NCI-H2227 (cell line): ENCODE measurements around the gene OLFM1.

Source experiments
- DNase-seq: peaks from one replicate; lab custom pipeline; 2025; ENCODE audit not compliant: unreplicated experiment; lab: John Stamatoyannopoulos, UW

OLFM1 gene

GRCh38 chr9:135130207-135130976 lies 42.9 kb downstream of the OLFM1 start:
- no peak for DNase-seq

- DNase-seq: no peak
Observed at GRCh38 chr9:135131488-135131887, 44.0 kb downstream of the OLFM1 start.

- DNase-seq: no peak
Observed at GRCh38 chr9:135132008-135132407, 44.5 kb downstream of the OLFM1 start.

GRCh38 chr9:135134268-135135022 lies 47.0 kb downstream of the OLFM1 start:
- peak; percentile 25 for DNase-seq

GRCh38 chr9:135135171-135135928 lies 47.9 kb downstream of the OLFM1 start:
- DNase-seq: no peak

- DNase-seq: no peak
Observed at GRCh38 chr9:135135929-135136315, 48.5 kb downstream of the OLFM1 start.

GRCh38 chr9:135136481-135136880 lies 49.0 kb downstream of the OLFM1 start:
- DNase-seq: no peak

- peak; percentile 25 for DNase-seq
Observed at GRCh38 chr9:135136991-135137832, 49.7 kb downstream of the OLFM1 start.

- no peak for DNase-seq
Observed at GRCh38 chr9:135138078-135138855, 50.8 kb downstream of the OLFM1 start.

- DNase-seq: no peak
Observed at GRCh38 chr9:135139366-135139959, 52.0 kb downstream of the OLFM1 start.

- DNase-seq: no peak
Observed at GRCh38 chr9:135141183-135141774, 53.8 kb downstream of the OLFM1 start.

- DNase-seq: no peak
Observed at GRCh38 chr9:135144581-135145170, 57.2 kb downstream of the OLFM1 start.

- no peak for DNase-seq
Observed at GRCh38 chr9:135145312-135145711, 57.8 kb downstream of the OLFM1 start.

- no peak for DNase-seq
Observed at GRCh38 chr9:135146241-135146640, 58.8 kb downstream of the OLFM1 start.

- DNase-seq: peak; percentile 25
Observed at GRCh38 chr9:135146766-135147473, 59.5 kb downstream of the OLFM1 start.

GRCh38 chr9:135147474-135147805 lies 60.0 kb downstream of the OLFM1 start:
- no peak for DNase-seq

- DNase-seq: no peak
Observed at GRCh38 chr9:135147938-135148337, 60.5 kb downstream of the OLFM1 start.

- DNase-seq: no peak
Observed at GRCh38 chr9:135148386-135148785, 60.9 kb downstream of the OLFM1 start.
